ENCODE measurements around the gene SV2B.

SV2B gene

GRCh38 chr15:91196768-91197167 is 96.7 kb downstream of the SV2B start:
- no peak for DNase-seq

GRCh38 chr15:91199511-91199910 is 99.5 kb downstream of the SV2B start:
- DNase-seq: no peak

GRCh38 chr15:91200101-91200754 is 100.2 kb downstream of the SV2B start:
- DNase-seq: no peak

- DNase-seq: no peak
Observed at GRCh38 chr15:91202510-91203102, 102.5 kb downstream of the SV2B start.

GRCh38 chr15:91203619-91204203 is 103.7 kb downstream of the SV2B start:
- DNase-seq: no peak

- no peak for DNase-seq
Observed at GRCh38 chr15:91208371-91208770, 108.3 kb downstream of the SV2B start.

- DNase-seq: no peak
Observed at GRCh38 chr15:91209318-91209717, 109.3 kb downstream of the SV2B start.

- DNase-seq: peak; percentile 6
Observed at GRCh38 chr15:91209726-91210125, 109.7 kb downstream of the SV2B start.

- no peak for DNase-seq
Observed at GRCh38 chr15:91214675-91215590, 114.9 kb downstream of the SV2B start.

DNA sequence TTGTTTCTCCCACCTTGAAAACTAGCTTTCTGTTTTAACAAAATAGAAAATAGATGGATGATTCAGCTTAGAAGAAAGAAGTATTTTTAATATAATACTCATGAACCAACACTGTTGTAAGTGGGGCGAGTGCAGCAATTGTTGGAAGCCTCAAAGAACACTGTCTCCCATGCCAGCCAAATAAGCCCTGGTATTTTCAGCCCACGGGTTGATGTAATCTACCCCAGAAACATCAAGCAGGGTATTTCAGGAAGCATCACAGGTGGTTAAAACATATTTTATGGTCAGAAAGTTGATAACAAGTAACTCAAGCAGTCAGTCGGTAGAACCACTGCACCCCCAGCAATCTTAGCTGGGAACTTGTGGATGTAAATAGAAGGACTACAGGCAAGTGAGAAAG is 115.9 kb downstream of the SV2B start:
- DNase-seq: no peak

DNA sequence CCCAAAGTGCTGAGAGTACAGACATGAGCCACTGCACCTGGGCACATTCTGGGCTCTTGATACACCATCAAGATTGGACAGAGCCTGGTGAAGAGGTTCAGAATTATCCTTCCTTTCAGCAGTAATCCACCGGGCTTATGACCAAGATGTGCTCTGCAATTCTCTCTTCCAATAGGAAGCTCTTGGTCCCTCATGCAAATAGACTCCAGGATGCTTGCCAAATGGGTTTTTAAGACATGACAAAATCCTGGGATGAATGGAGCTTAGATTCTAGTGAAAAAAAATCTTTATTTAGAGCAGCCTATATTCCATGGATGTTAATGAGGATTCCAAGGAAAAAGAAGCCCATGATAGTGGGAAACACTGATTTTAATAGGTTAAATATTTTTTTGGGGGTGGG is 119.1 kb downstream of the SV2B start:
- no peak for DNase-seq

DNA sequence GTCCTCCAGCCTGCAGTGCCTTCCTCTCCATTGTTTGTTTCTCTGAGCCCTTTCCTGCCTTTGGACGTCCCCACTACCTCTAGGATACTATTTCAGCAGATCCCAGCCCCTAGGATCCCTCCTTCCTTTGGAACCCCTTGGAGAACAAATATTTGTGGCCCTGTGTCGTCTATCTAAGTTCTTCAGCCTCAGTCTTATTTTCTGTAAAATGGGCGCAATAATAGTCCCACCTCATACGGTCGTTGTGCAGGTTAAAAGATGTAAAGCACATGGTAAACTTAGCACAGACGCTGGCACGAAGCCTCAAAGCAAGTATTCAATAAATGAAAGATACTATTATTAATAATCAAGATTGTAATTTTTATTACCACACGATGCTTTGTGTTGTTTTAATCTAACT is 122.0 kb downstream of the SV2B start:
- no peak for DNase-seq

DNA sequence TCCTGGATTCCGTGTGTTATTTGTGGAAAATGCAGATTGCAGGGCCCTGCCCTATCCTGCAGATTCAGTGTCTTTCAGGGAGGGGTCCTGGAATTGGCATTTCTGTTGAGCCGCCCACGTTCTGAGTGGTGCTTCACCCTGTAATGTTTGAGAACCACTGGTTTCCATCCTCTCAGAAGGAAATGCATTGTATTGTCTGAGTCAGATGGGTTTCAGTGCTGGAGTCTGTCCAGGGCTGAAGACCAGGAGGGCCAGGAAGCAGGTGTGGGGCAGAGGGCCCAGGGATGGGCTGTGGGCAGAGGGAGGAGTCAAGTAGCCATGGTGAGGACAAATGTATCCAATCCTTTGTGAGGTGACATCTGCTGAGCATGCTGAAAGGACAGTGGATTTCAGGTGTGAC is 123.8 kb downstream of the SV2B start:
- no peak for DNase-seq

- peak; percentile 44 for DNase-seq
Observed at GRCh38 chr15:91224755-91225380, 124.8 kb downstream of the SV2B start.

GRCh38 chr15:91225741-91226140 is 125.7 kb downstream of the SV2B start:
- DNase-seq: no peak

GRCh38 chr15:91227117-91227516 is 127.1 kb downstream of the SV2B start:
- DNase-seq: no peak

GRCh38 chr15:91227766-91228165 is 127.7 kb downstream of the SV2B start:
- DNase-seq: no peak

- no peak for DNase-seq
Observed at GRCh38 chr15:91228383-91228782, 128.3 kb downstream of the SV2B start.

- DNase-seq: no peak
Observed at GRCh38 chr15:91228890-91229289, 128.8 kb downstream of the SV2B start.

- no peak for DNase-seq
Observed at GRCh38 chr15:91231703-91232102, 131.6 kb downstream of the SV2B start.

- DNase-seq: no peak
Observed at GRCh38 chr15:91234759-91235158, 134.7 kb downstream of the SV2B start.

DNA sequence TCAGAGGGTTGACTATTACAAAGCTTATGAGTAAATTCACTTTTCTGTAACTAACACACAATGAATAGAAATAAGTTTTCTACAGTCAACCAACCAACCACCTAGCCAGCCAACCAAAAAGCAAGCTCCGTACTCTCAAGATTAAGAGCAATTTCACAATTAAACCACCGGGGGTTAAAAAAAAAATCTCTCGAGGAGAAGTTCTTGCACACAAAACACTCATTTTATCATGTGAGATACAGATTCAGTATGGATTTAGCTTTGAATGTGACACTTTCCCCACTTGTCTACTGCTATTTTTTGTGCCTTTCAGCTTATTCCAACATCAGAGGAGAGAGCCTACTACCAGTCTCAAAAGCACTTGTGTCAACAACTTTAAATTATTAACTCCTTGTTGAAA is 135.3 kb downstream of the SV2B start:
- no peak for DNase-seq

GRCh38 chr15:91237445-91237844 is 137.4 kb downstream of the SV2B start:
- no peak for DNase-seq

Data from hematopoietic multipotent progenitor cell treated with erythropoietin and hydrocortisone succinate and interleukin-3 and kit ligand, for 8 days (in vitro differentiated cells).